Activated naive CD8-positive, alpha-beta T cell treated with anti-CD3 and anti-CD28 coated beads, Interleukin-2, amount 50 U/mL, for 24 hours (primary cell): ENCODE results near the gene FAM181A.
A peak's percentile ranks its signal among the peaks of the same experiment; 100 is the strongest.

ENCODE experiments used
- ATAC-seq: fragments of 150-1000 bp; cut with Tn5 transposase; one replicate; pipeline ENCODE4 v1.10.0; 2021
- DNase-seq: peaks from one replicate; pipeline ENCODE4 v3.0.0; 2021
- H3K27ac Mint-ChIP-seq: one replicate; pipeline ENCODE4 v1.8.0; 2021; ENCODE audit warnings: mild to moderate bottlenecking, mixed read lengths
- H3K27me3 Mint-ChIP-seq: one replicate; pipeline ENCODE4 v1.8.0; 2021; ENCODE audit warnings: mixed read lengths
- H3K36me3 Mint-ChIP-seq: one replicate; pipeline ENCODE4 v1.8.0; 2021; ENCODE audit warnings: low read depth, mixed read lengths
- H3K4me1 Mint-ChIP-seq: one replicate; pipeline ENCODE4 v1.8.0; 2021; ENCODE audit warnings: mixed read lengths
- H3K4me3 Mint-ChIP-seq: one replicate; pipeline ENCODE4 v1.8.0; 2021; ENCODE audit warnings: mild to moderate bottlenecking, moderate library complexity, mixed read lengths
- H3K9me3 Mint-ChIP-seq: one replicate; pipeline ENCODE4 v1.8.0; 2021; ENCODE audit warnings: mixed read lengths

The FAM181A gene

GRCh38 chr14:93957333-93957710, 30.2 kb downstream of the FAM181A start:
- Mint-ChIP-seq H3K36me3 (peaks cover 2% of the 10 kb centered on the region), H3K9me3 (no peaks in the 10 kb centered on the region), H3K27me3 (no peaks in the 10 kb centered on the region), H3K4me3 (no peak overlapping the region), H3K4me1 (peaks cover 93% of the 10 kb centered on the region), H3K27ac (peak overlapping the region; percentile 85)
- DNase-seq: no peak
- no peak for ATAC-seq

DNA sequence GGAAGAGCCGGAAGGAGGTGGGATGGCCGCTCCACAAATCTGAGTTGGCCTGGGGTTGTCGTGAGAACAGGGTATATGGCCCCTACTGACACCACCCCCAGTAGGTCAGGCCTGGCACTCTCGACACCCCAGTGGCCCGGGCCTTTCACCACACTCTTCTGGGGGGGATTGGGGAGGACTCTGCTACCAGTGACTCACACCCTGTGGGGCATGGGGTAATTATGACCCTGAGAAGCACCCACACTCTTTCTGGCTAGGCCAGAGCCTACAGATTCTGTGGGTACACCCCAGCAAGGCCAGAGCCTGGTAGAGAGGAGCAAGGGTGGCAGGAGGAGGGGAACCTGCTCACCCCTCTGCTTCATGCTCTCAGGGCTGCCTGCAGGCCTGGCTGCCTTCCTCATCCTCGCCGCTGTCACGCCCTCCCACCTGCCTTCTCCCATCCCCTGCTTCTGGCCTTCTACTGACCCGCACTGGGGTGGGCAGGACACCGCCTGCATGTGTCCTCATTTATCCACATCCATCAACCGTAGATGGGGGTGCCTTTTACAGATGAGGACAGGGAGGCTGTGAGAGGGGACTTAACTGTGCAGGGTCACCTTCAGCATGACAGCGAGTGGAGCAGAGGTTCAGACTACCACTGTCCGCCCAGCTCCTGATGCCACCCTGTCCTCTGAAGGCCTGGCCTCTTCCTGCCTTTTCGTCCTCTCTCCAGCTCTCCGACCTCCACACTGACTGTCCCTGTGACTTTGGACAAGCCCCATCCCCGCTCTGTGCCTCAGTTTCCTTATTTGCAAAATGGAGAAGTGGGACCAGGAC, 30.8 kb downstream of the FAM181A start:
- H3K9me3 Mint-ChIP-seq: no peaks in the 10 kb centered on the region
- ATAC-seq (no peak), DNase-seq (no peak)
- H3K27me3 Mint-ChIP-seq: no peaks in the 10 kb centered on the region
- H3K4me3 Mint-ChIP-seq: no peak overlapping the region
- H3K27ac Mint-ChIP-seq: peak overlapping the region; percentile 97
- peaks cover under 1% of the 10 kb centered on the region for H3K36me3 Mint-ChIP-seq
- H3K4me1 Mint-ChIP-seq: peaks cover 96% of the 10 kb centered on the region

DNA sequence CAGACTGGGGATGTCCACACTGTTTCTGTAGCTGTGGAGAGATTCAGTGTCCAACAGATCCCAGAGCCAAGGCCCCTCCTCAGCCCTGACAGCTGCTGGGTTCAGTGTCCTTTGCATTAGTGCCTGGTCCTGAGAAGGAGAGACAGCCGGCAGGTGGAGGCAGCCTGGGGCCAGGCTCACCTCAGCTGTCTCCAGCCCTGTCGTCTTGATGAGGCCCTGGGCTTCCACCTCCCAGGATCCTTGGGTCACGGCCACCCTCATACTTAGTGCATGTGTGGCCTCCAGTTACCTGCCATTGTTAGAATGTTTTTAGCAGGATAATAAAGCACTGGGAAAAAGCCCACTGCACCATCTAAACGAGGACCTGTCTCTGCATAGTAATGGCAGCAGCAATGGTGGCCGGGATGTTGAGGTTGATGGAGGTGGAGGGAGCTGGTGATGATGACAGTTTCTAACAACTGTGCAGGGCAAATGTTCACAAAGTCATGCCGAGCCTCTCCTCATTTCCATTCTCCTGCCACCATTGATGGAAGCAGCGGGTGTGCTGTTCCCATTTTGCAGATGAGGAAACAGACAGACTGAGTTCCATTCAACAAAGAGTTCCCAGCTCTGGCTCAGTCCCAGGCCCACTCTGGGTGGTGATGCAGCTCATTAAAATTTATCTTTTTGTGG, 31.6 kb downstream of the FAM181A start:
- no peak for DNase-seq
- H3K9me3 Mint-ChIP-seq: no peaks in the 10 kb centered on the region
- H3K27me3 Mint-ChIP-seq: no peaks in the 10 kb centered on the region
- H3K27ac Mint-ChIP-seq: peak overlapping the region; percentile 97
- no peak for ATAC-seq
- no peaks in the 10 kb centered on the region for H3K36me3 Mint-ChIP-seq
- H3K4me1 Mint-ChIP-seq: peaks cover 97% of the 10 kb centered on the region
- H3K4me3 Mint-ChIP-seq: peak overlapping the region; percentile 64

- ATAC-seq: peak; percentile 76
These were observed 32.3 kb downstream of the FAM181A start for GRCh38 chr14:93959239-93960107.

GRCh38 chr14:93960108-93960475, 32.9 kb downstream of the FAM181A start:
- Mint-ChIP-seq H3K9me3 (no peaks in the 10 kb centered on the region), H3K36me3 (no peaks in the 10 kb centered on the region), H3K27ac (peak overlapping the region; percentile 97), H3K4me3 (peak overlapping the region; percentile 64), H3K27me3 (no peaks in the 10 kb centered on the region), H3K4me1 (peaks cover 97% of the 10 kb centered on the region)
- ATAC-seq: peak; percentile 68
- DNase-seq: no peak

More at GRCh38 chr14:93959239-93960107, 32.3 kb downstream of the FAM181A start:
- Mint-ChIP-seq H3K36me3 (no peaks in the 10 kb centered on the region), H3K4me1 (peaks cover 97% of the 10 kb centered on the region), H3K4me3 (peak overlapping the region; percentile 64), H3K27ac (peak overlapping the region; percentile 97), H3K27me3 (no peaks in the 10 kb centered on the region), H3K9me3 (no peaks in the 10 kb centered on the region)
- DNase-seq: peak; percentile 92

DNA sequence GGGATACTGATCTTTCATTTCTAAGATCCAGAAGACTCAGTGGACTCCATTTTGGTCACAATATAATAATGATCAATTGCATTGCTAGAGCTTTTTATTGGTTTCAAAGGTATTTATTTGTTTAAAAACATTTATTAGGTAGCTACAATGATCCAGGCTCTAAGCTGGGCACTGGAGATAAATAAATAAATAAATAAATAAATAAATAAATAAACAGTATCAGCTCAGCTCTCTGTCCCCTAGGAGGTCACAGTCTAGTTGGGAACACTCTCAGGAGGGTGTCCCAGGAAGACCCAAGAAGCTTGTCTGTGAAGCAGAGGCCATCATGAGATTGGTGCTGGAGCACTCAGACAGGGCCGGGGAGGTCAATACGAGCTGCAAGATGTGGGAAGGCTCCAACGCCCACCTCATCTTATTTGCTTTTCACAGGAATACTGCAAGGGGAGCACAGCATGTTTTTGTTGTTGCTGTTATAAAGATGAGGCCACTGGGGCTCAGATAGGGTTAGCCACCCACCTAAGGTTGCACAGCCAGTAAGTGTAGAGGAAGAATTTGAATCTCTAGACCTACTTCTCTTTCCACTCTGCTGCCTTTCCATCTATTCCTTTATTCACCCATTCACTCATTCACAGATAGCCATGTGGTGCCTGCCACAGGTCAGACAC, 33.8 kb downstream of the FAM181A start:
- no peak for ATAC-seq
- no peak for DNase-seq
- no peaks in the 10 kb centered on the region for H3K36me3 Mint-ChIP-seq
- peak overlapping the region; percentile 97 for H3K27ac Mint-ChIP-seq
- no peaks in the 10 kb centered on the region for H3K27me3 Mint-ChIP-seq
- H3K9me3 Mint-ChIP-seq: no peaks in the 10 kb centered on the region
- peak overlapping the region; percentile 64 for H3K4me3 Mint-ChIP-seq
- peaks cover 97% of the 10 kb centered on the region for H3K4me1 Mint-ChIP-seq

GRCh38 chr14:93961620-93962019, 34.5 kb downstream of the FAM181A start:
- peak overlapping the region; percentile 42 for H3K4me3 Mint-ChIP-seq
- H3K27ac Mint-ChIP-seq: peak overlapping the region; percentile 97

DNA sequence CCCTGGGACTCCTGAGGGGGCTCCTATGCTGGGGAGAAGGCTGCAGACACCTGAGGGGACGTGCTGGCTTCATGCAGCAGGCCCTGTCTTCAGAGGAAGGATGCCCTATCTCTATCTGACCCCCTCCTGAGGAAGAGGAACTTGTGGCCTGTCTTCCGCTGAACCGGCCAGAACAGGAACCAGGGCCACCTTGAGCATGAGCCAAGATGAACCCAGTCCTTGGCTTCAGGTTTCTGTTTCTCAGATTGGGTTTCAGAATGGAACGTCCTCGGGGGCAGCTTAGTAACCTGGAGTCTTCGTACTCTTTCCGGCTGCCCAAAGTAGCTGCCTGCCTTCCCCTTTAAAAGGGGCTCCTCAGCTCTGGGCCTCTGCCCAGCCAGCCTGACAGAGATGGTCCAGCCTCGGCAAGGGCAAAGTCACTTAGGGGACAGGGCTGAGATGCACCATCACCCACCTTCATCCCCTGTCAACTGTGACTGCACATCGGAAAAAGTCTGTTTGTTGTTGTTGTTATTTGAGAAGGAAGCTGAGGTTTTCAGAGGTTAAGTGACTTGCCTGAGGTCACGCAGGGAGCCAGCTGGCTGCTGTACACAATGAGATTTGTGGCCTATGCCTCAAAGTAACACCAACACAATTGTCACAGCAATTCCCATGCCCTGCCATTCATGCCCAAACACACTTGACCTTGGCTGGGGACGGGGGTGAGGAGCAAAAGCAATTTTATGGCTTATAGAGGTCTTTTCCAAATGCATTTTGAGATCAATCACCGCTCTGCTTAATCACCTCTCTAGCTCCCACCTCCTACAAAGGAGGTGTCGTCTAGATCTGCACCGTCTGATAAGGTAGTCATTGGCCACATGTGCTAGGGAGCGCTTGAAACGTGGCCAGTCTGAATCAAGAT, 35.8 kb downstream of the FAM181A start:
- Mint-ChIP-seq H3K36me3 (no peaks in the 10 kb centered on the region), H3K4me3 (peak overlapping the region; percentile 18), H3K9me3 (no peaks in the 10 kb centered on the region), H3K27me3 (no peaks in the 10 kb centered on the region), H3K27ac (peak overlapping the region; percentile 91), H3K4me1 (peaks cover 93% of the 10 kb centered on the region)
- DNase-seq (peak; percentile 49), ATAC-seq (peak; percentile 5)

More at GRCh38 chr14:93961620-93962019, 34.5 kb downstream of the FAM181A start:
- Mint-ChIP-seq H3K27me3 (no peaks in the 10 kb centered on the region), H3K9me3 (no peaks in the 10 kb centered on the region), H3K4me1 (peaks cover 97% of the 10 kb centered on the region), H3K36me3 (no peaks in the 10 kb centered on the region)
- DNase-seq: no peak
- ATAC-seq: no peak

DNA sequence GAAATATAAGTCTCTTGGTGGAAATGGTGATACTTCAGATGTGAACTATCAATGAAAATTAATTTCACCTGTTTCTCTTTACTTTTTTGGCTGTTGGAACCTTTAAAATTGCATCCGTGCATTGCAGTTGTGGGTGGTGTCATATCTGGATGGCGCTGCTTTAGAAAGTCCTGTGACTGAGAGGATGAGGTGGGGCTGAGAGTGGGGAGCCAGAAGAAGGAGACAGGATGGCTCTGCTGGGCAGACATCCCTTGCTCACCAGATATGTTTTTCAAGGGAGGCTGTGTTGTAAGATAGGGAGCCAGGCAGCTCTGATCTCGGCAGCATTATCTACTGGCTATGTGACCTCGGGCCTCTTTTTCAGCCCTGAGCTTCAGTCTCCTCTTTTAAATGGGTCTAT, 36.5 kb downstream of the FAM181A start:
- H3K9me3 Mint-ChIP-seq: no peaks in the 10 kb centered on the region
- H3K27ac Mint-ChIP-seq: peak overlapping the region; percentile 91
- H3K4me1 Mint-ChIP-seq: peaks cover 89% of the 10 kb centered on the region
- DNase-seq (no peak), ATAC-seq (no peak)
- no peaks in the 10 kb centered on the region for H3K36me3 Mint-ChIP-seq
- H3K4me3 Mint-ChIP-seq: no peak overlapping the region
- H3K27me3 Mint-ChIP-seq: no peaks in the 10 kb centered on the region

- Mint-ChIP-seq H3K36me3 (no peaks in the 10 kb centered on the region), H3K4me3 (no peak overlapping the region), H3K9me3 (no peaks in the 10 kb centered on the region), H3K4me1 (peaks cover 88% of the 10 kb centered on the region), H3K27me3 (no peaks in the 10 kb centered on the region), H3K27ac (peak overlapping the region; percentile 91)
- no peak for DNase-seq
- ATAC-seq: no peak
These were observed 37.1 kb downstream of the FAM181A start for GRCh38 chr14:93964281-93964680.

- H3K4me1 Mint-ChIP-seq: peaks cover 84% of the 10 kb centered on the region
- no peaks in the 10 kb centered on the region for H3K36me3 Mint-ChIP-seq
- ATAC-seq (no peak), DNase-seq (no peak)
- H3K27me3 Mint-ChIP-seq: no peaks in the 10 kb centered on the region
- H3K9me3 Mint-ChIP-seq: no peaks in the 10 kb centered on the region
- peak overlapping the region; percentile 33 for H3K27ac Mint-ChIP-seq
- H3K4me3 Mint-ChIP-seq: no peak overlapping the region
These were observed 37.7 kb downstream of the FAM181A start for GRCh38 chr14:93964820-93965286.

- Mint-ChIP-seq H3K27me3 (no peaks in the 10 kb centered on the region), H3K4me1 (peaks cover 84% of the 10 kb centered on the region), H3K36me3 (no peaks in the 10 kb centered on the region), H3K4me3 (no peak overlapping the region), H3K9me3 (no peaks in the 10 kb centered on the region), H3K27ac (peak overlapping the region; percentile 33)
- DNase-seq: no peak
- no peak for ATAC-seq
These were observed 38.2 kb downstream of the FAM181A start for GRCh38 chr14:93965287-93965821.

DNA sequence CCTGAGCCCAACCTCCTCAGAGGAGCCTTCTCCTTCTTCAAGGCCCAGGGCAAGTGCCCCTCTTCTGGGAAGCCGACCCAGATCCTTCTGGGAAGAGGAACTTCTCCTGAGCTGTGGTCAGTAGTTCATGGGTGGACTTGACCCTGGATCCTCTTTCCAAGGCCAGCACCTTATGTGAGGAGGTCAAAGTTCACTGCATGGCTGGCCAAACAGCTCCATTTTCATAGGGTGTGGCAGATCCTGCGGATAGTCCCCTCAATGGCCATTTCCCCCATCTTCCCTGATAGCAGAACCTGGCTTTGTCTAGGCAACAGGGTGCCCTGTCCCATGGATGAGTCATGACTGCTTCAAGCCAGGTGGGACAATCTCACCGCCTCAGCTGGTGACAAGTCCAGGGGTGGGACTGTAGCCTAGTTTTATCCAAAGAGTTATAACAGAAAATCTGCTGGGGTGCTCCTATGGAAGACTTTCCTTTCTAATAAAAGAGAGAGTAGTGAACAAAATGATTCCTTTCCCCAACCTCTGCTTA, 38.9 kb downstream of the FAM181A start:
- Mint-ChIP-seq H3K4me3 (no peak overlapping the region), H3K27ac (no peak overlapping the region), H3K36me3 (no peaks in the 10 kb centered on the region), H3K9me3 (no peaks in the 10 kb centered on the region), H3K4me1 (peaks cover 85% of the 10 kb centered on the region), H3K27me3 (no peaks in the 10 kb centered on the region)
- no peak for DNase-seq
- no peak for ATAC-seq
